ENCODE results near the gene BCHE.

BCHE gene

DNA sequence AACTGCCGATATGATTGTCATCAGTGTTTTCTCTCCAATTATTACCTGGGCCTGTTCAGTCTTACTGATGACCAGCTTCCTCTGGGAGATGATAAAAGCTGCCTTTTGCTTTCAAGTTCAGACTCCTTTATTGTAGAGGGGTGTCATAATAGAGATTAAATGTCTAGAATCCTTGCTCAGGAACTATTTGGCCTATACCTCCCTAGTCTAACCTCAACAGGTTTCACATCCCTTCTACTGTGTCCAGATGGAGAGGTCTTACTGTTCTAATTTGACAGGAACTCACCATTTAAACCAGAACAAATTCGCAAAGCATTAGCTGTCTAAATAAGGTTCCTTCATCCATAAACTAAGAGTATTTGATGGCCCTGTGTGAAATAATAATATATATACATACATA lies 88.0 kb downstream of the BCHE start:
- no peak for DNase-seq

DNA sequence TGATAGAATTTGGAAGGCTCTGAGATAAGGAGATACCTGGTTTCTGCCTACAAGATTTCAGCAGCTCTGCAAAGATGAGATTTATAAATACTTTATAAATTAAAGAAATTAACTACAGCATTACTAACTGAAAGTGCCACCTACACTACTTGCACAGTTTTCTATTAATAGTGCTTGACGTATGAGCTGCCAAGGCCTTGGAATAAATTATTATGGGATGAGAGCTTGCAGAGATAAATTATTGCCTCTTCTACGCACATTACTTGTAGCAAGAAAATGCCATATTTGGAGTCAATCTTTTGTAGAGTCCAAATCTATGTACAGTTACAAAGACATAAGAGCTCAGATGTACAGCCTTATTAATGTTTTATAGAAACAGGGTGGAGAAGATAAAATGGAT lies 89.1 kb downstream of the BCHE start:
- no peak for DNase-seq

DNA sequence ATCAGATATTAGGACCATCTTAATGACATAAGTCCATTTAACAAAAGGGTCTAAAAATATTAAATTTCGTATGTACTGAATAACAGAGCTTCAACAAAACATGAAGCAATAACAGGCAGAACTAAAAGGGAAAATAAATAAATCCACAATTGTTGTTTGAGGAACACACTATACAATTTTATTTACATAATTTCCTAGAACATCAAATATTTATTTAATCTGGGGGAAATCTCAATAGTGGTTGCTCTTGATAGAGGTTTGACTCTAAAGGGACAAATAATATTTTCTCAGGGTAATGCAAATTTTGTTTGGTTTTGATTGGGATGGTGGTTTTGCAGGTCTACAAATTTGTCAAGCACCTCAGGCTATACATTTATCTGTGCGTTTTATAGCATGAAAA lies 90.3 kb downstream of the BCHE start:
- DNase-seq, result no peak

DNA sequence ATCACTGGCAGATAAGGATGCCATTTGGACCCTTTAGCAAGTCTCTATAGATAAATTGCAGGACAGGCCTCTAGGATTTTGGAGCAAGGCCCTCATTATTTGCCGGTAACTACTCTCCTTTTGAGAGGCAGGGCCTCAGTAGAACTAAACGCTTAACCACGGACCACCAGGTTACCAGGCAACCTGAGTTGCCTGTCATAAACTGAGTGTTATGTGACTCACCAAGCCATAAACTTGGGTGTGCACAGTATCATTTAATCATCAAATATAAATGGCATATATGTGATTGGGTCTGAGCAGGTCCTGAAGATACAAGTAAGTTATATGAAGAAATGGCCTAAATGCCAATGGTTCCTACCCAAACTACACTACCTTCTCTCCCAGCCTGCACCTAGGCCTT lies 93.2 kb downstream of the BCHE start:
- DNase-seq, result no peak

DNA sequence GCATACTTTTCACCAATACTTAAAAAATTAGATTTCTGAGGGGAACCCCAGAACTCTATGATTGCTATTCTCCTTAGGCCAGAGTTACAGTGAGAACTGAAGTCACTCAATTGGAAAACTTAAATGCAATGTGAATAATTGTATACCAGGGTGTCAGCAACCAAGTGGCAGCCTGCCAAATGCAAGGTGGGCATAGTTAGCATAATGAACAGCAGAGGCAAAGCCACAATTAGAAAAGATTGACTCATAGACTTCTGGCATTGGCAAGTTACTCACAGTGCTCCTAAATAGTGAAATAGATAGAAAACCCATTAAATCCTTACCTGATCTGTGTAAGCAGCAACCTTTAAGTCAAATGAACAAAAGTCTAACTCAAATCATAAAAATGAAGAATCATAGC lies 94.9 kb downstream of the BCHE start:
- DNase-seq, result no peak

DNA sequence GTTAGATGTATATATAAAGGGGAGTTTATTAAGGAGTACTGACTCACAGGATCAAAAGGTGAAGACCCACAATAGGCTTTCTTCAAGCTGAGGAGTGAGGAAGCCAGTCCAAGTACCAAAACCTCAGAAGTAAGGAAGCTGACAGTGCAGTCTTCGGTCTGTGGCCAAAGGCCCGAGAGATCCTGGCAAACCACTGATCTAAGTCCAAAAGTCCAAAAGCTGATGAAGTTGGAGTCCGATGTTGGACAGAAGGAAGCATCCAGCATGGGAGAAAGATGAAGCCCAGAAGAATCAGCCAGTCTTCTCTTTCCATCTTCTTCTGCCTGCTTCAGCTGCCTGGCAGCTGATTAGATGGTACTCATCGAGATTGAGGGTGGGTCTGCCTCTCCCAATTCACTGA lies 107.5 kb downstream of the BCHE start:
- no peak for DNase-seq

DNA sequence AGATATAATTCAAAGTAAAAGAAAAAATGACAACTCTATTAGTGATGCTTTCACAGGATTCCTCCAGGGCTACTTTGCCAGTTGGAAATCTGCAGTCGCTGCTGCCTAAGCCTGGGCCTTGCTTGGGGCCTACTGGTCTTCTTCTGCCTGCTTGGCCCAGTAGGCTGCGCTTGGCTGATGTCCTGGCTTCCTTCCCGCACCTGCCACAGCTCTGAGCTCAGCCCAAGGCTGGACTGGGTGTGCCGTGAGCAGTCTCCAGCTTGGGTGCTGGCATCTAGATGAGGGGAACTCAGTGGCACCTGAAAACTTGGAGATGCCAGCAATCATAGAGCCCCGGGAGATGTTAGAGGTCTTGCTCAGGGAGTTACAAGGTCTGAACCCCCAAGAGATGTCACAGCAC lies 108.3 kb downstream of the BCHE start:
- DNase-seq, result no peak

DNA sequence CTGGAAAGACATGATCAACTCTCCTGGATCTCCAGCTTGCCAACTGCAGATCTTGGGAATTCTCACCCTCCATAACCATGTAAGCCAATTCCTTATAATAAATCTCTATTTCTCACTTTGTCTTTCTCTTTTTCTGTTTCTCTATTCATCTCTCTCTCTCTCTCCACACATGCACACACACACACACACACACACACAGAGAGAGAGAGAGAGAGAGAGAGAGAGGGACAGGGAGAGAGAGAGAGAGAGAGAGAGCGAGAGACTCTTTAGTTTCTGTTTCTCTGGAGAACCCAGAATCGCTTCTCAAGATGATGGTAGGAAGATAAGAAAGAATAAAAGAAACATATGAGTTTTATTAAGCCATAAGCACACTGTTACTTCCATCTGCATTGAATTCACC lies 111.9 kb downstream of the BCHE start:
- no peak for DNase-seq

All from hematopoietic multipotent progenitor cell treated with erythropoietin and hydrocortisone succinate and interleukin-3 and kit ligand, for 6 days (in vitro differentiated cells).